Effector memory CD8-positive, alpha-beta T cell (primary cell): Measurements from ENCODE around the gene OLFML1.
A peak's percentile ranks its signal among the peaks of the same experiment; 100 is the strongest.

ENCODE experiments used
- ATAC-seq: fragments of 150-1000 bp; cut with Tn5 transposase; replicated peaks from 2 replicates; pipeline ENCODE4 v1.10.0; 2021; ENCODE audit warnings: mild to moderate bottlenecking, moderate library complexity
- DNase-seq, 3 experiments: peaks; one replicate each; pipeline ENCODE4 v3.0.0; 2021
- H3K27ac Mint-ChIP-seq, 2 donors: one replicate each; pipeline ENCODE4 v1.8.0; 2022; ENCODE audit warnings: mild to moderate bottlenecking in 2 of 2, mixed read lengths in 2 of 2, moderate library complexity in 2 of 2
- H3K27me3 Mint-ChIP-seq, 2 donors: one replicate each; pipeline ENCODE4 v1.8.0; 2022; ENCODE audit warnings: mixed read lengths in 2 of 2
- H3K36me3 Mint-ChIP-seq: one replicate; pipeline ENCODE4 v1.8.0; 2022; ENCODE audit warnings: mild to moderate bottlenecking, moderate library complexity, mixed read lengths; ENCODE audit not compliant: insufficient read depth
- H3K4me1 Mint-ChIP-seq, 2 donors: one replicate each; pipeline ENCODE4 v1.8.0; 2022; ENCODE audit warnings: low read depth in 2 of 2, mixed read lengths in 2 of 2
- H3K4me3 Mint-ChIP-seq, 2 donors: one replicate each; pipeline ENCODE4 v1.8.0; 2022; ENCODE audit warnings: mild to moderate bottlenecking in 2 of 2, mixed read lengths in 2 of 2, moderate library complexity in 2 of 2
- H3K9me3 Mint-ChIP-seq, 2 donors: one replicate each; pipeline ENCODE4 v1.8.0; 2022; ENCODE audit warnings: mixed read lengths in 2 of 2

Gene OLFML1

DNA sequence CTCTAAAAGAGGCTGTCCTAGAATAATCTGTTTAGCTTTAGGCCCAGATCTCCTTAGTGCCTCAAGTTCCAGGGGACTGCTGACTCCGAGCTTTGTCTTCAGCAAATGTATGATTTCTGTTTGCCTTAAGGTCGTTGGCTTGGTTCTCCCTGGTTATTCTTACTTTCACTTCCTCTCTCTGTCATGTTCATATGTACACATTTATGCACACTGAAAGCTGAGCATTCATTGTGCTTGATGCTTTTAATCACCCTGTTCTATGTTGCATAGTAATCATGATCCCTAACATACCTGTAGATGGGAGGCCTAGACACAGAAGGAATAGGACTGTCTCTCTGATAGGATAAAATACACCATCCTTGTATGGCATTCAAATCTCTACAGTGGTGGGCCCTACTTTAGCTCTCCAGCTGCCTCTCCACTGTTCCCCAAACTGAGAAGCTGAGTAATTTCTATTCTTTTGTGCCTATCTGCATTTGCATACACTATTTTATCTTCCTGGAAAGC is 35.7 kb downstream of the OLFML1 start:
- peaks cover 12 to 21% of the 10 kb centered on the region in 2 donors for H3K4me1 Mint-ChIP-seq
- no peaks in the 10 kb centered on the region for H3K27me3 Mint-ChIP-seq
- H3K4me3 Mint-ChIP-seq: no peak overlapping the region
- H3K36me3 Mint-ChIP-seq: no peaks in the 10 kb centered on the region
- DNase-seq: no peak
- no peaks in the 10 kb centered on the region for H3K9me3 Mint-ChIP-seq
- no peak overlapping the region for H3K27ac Mint-ChIP-seq
- peak; percentile 35 for ATAC-seq

GRCh38 chr11:7522121-7522520 is 36.8 kb downstream of the OLFML1 start:
- DNase-seq (no peak), ATAC-seq (no peak)
- no peaks in the 10 kb centered on the region for H3K36me3 Mint-ChIP-seq
- peaks cover 17 to 20% of the 10 kb centered on the region in 2 donors for H3K4me1 Mint-ChIP-seq
- no peaks in the 10 kb centered on the region for H3K27me3 Mint-ChIP-seq
- no peaks in the 10 kb centered on the region for H3K9me3 Mint-ChIP-seq
- H3K4me3 Mint-ChIP-seq: no peak overlapping the region
- H3K27ac Mint-ChIP-seq: no peak overlapping the region

- no peaks in the 10 kb centered on the region for H3K36me3 Mint-ChIP-seq
- H3K4me3 Mint-ChIP-seq: no peak overlapping the region
- H3K27me3 Mint-ChIP-seq: no peaks in the 10 kb centered on the region
- DNase-seq (no peak), ATAC-seq (no peak)
- no peaks in the 10 kb centered on the region for H3K9me3 Mint-ChIP-seq
- H3K27ac Mint-ChIP-seq: no peak overlapping the region
- peaks cover 20 to 21% of the 10 kb centered on the region in 2 donors for H3K4me1 Mint-ChIP-seq
Observed at GRCh38 chr11:7522546-7522945, 37.2 kb downstream of the OLFML1 start.

GRCh38 chr11:7523416-7524210 is 38.3 kb downstream of the OLFML1 start:
- H3K27me3 Mint-ChIP-seq: no peaks in the 10 kb centered on the region
- H3K9me3 Mint-ChIP-seq: no peaks in the 10 kb centered on the region
- H3K4me1 Mint-ChIP-seq: peaks cover 24 to 30% of the 10 kb centered on the region in 2 donors
- ATAC-seq (no peak), DNase-seq (no peak)
- H3K36me3 Mint-ChIP-seq: no peaks in the 10 kb centered on the region
- no peak overlapping the region for H3K4me3 Mint-ChIP-seq
- H3K27ac Mint-ChIP-seq: no peak overlapping the region

- Mint-ChIP-seq H3K27me3 (no peaks in the 10 kb centered on the region), H3K4me1 (peaks cover 24 to 30% of the 10 kb centered on the region in 2 donors), H3K9me3 (no peaks in the 10 kb centered on the region), H3K27ac (no peak overlapping the region), H3K4me3 (no peak overlapping the region), H3K36me3 (no peaks in the 10 kb centered on the region)
- ATAC-seq: no peak
- no peak for DNase-seq
Observed at GRCh38 chr11:7524462-7525235, 39.3 kb downstream of the OLFML1 start.

GRCh38 chr11:7525424-7525823 is 40.1 kb downstream of the OLFML1 start:
- Mint-ChIP-seq H3K36me3 (no peaks in the 10 kb centered on the region), H3K4me3 (no peak overlapping the region)

DNA sequence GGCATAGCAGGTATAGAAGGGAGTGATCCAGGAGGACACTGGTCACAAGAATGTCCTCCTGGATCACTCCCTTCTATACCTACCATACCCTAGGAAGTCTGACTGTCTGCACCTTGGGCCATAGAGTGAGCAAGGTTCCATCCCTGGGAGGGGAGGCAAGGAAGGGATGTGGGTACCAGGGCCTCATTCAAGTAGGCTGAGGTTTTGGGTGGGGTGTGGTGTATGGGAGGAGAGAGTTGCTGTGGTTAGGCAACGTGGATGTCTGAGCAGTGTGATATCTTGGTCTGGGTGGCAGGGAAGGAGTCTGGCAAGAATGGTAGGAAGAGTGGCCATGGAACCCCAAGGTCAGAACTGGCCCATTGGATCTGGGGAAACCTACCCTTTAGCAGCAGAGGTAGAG is 41.7 kb downstream of the OLFML1 start:
- peak; percentile 7 to 20 (median 12) for DNase-seq
- Mint-ChIP-seq H3K4me3 (peak overlapping the region; percentile 8 to 34), H3K4me1 (peaks cover 24 to 30% of the 10 kb centered on the region in 2 donors), H3K27ac (peak overlapping the region in 1 of 2 donors; percentile 32), H3K9me3 (no peaks in the 10 kb centered on the region), H3K36me3 (no peaks in the 10 kb centered on the region), H3K27me3 (no peaks in the 10 kb centered on the region)
- peak; percentile 97 for ATAC-seq

More at GRCh38 chr11:7525424-7525823, 40.1 kb downstream of the OLFML1 start:
- no peak overlapping the region for H3K27ac Mint-ChIP-seq
- no peak for DNase-seq
- ATAC-seq: no peak
- peaks cover 24 to 30% of the 10 kb centered on the region in 2 donors for H3K4me1 Mint-ChIP-seq
- no peaks in the 10 kb centered on the region for H3K9me3 Mint-ChIP-seq
- no peaks in the 10 kb centered on the region for H3K27me3 Mint-ChIP-seq

GRCh38 chr11:7528514-7529049 is 43.3 kb downstream of the OLFML1 start:
- Mint-ChIP-seq H3K9me3 (no peaks in the 10 kb centered on the region), H3K27ac (no peak overlapping the region), H3K4me3 (no peak overlapping the region), H3K36me3 (no peaks in the 10 kb centered on the region), H3K4me1 (peaks cover 24 to 30% of the 10 kb centered on the region in 2 donors), H3K27me3 (no peaks in the 10 kb centered on the region)
- DNase-seq: no peak
- no peak for ATAC-seq

GRCh38 chr11:7530013-7530640 is 44.8 kb downstream of the OLFML1 start:
- ATAC-seq (no peak), DNase-seq (no peak)
- Mint-ChIP-seq H3K4me1 (peaks cover 20 to 23% of the 10 kb centered on the region in 2 donors), H3K27ac (no peak overlapping the region), H3K4me3 (no peak overlapping the region), H3K36me3 (no peaks in the 10 kb centered on the region), H3K27me3 (no peaks in the 10 kb centered on the region), H3K9me3 (no peaks in the 10 kb centered on the region)

DNA sequence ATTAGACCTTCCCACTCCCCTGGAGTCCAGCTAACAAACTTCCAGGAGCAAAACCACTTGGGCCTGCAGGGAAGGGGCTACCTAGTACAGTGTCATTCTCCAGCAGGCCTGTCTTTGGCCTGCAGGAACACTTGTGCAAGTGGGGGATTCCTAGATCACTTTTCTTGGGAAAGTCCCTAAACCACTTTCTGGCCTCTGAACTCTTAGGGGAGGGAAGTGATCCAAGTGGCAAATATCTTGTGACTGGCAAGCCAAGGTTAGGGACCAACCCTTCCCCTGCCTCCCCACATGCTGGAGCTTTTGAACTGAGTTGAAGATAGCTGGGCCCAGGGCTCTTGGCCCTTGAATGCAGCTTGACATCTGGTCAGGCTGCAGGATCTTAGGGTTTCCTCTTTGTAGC is 45.7 kb downstream of the OLFML1 start:
- H3K27me3 Mint-ChIP-seq: no peaks in the 10 kb centered on the region
- peaks cover 17 to 18% of the 10 kb centered on the region in 2 donors for H3K4me1 Mint-ChIP-seq
- DNase-seq (no peak), ATAC-seq (no peak)
- no peaks in the 10 kb centered on the region for H3K9me3 Mint-ChIP-seq
- no peak overlapping the region for H3K27ac Mint-ChIP-seq
- H3K36me3 Mint-ChIP-seq: no peaks in the 10 kb centered on the region
- H3K4me3 Mint-ChIP-seq: no peak overlapping the region

DNA sequence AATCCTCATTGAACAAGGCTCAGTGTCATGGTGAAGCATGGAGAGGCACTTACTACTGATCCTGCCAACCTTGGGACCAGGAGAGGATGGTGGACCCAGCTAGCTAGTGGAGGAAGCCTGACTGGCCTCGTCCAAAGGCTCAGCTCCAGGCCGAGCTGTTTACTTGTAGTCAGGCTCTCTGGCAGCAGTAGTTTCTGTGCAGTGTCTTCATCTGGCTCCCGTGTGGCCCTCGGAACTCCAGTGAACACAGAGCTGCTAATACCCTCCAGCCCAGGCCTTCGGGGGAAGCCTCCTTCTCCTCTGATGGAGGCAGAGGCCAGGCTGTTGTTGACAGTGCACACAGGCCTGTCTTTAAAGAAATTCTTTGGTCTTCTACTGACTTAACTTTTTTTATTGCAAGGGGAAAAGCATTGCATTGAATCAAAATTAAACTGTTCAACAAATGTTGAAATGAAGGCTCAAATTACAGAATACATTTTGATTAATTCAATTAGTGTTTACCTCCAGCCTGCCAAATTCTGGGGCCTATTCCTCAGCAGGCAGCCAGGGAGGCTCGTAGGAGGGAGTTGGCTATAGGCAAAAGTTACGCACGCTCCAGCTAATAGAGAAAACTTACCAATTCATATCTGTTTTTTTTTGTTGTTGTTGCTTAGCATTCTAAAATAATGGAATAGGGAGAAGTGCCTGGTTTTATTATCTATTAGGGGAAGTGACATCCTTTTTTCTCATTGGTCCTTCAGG is 47.3 kb downstream of the OLFML1 start:
- Mint-ChIP-seq H3K36me3 (no peaks in the 10 kb centered on the region), H3K27ac (no peak overlapping the region), H3K27me3 (no peaks in the 10 kb centered on the region), H3K4me3 (no peak overlapping the region), H3K4me1 (peaks cover 12 to 14% of the 10 kb centered on the region in 2 donors), H3K9me3 (no peaks in the 10 kb centered on the region)
- DNase-seq (no peak), ATAC-seq (no peak)

DNA sequence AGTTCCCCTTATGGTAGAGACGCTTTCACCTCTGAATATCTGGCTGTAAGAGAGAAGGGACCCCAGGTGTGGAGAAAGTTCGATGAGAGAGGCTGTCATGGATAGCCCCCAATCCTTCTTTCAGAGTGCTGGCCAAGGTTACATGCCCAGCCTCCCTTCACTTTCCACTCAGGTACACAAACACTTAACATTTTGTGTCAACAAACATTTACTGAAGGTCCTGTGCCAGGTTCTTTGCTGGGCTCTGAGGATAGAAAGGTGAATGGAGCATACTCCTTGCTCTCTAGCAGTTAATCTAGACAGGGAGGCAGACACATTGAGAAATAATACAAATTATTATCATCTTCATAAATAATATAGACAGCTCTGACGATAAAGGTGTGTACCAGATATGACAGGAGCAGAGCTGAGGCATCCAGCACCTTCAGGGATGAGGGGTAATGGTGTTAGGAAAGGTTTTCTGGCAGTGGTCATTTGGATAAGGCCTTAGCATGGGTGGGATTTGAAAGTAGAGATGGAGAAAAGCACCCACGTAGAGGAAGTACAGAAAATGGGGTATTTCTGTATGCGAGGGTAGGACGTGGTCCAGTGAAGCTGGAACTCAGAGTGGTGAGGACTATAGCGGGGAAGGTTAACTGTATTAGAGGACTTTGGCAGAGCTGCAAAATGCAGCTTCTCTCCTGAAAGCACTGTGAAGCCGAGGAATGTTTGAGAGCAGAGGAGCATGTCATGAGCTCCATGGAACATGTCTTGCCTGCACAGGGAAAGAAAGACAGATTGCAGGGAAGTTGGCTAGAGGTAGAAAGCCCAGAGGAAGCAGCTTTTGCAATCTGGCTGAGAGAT is 48.1 kb downstream of the OLFML1 start:
- Mint-ChIP-seq H3K9me3 (no peaks in the 10 kb centered on the region), H3K36me3 (no peaks in the 10 kb centered on the region), H3K4me3 (no peak overlapping the region), H3K27me3 (no peaks in the 10 kb centered on the region), H3K27ac (no peak overlapping the region), H3K4me1 (peaks cover 10 to 17% of the 10 kb centered on the region in 2 donors)
- DNase-seq: no peak
- ATAC-seq: no peak
